RWPE2 (cell line): ENCODE results near the gene CTXND1.

Source experiments
- ATAC-seq: fragments of 200-7000 bp; cut with Tn5 transposase; 3 replicates; pipeline ENCODE4 v1.9.1; 2021; ENCODE audit warnings: low read depth
- DNase-seq: peaks from one replicate; pipeline ENCODE4 v3.0.0-alpha.2; 2020; ENCODE audit warnings: low spot score
- H3K27ac ChIP-seq: fragments of 450-650 bp; 2 replicates; pipeline ENCODE4 v1.5.1; 2017; ENCODE audit warnings: mild to moderate bottlenecking; ENCODE audit not compliant: poor library complexity, severe bottlenecking
- H3K27me3 ChIP-seq: fragments of 250-450 bp; sonication (Bioruptor Pico); 2 replicates; pipeline ENCODE4 v1.5.1; 2021; ENCODE audit warnings: mild to moderate bottlenecking, moderate library complexity; ENCODE audit not compliant: insufficient read depth, poor library complexity, severe bottlenecking
- H3K36me3 ChIP-seq: fragments of 250-450 bp; sonication (Bioruptor Pico); 2 replicates; pipeline ENCODE4 v1.5.1; 2020; ENCODE audit warnings: low read depth, mild to moderate bottlenecking, moderate library complexity
- H3K4me1 ChIP-seq: fragments of 250-450 bp; sonication (Bioruptor Pico); 2 replicates; pipeline ENCODE4 v1.5.1; 2021; ENCODE audit warnings: mild to moderate bottlenecking, moderate library complexity; ENCODE audit not compliant: insufficient read depth, poor library complexity, severe bottlenecking
- H3K4me3 ChIP-seq: fragments of 250-450 bp; sonication (Bioruptor Pico); 2 replicates; pipeline ENCODE4 v1.5.1; 2021; ENCODE audit warnings: mild to moderate bottlenecking, moderate library complexity; ENCODE audit not compliant: severe bottlenecking
- H3K9me3 ChIP-seq: fragments of 250-450 bp; sonication (Bioruptor Pico); 2 replicates; pipeline ENCODE4 v1.5.1; 2021; ENCODE audit warnings: mild to moderate bottlenecking, moderate library complexity; ENCODE audit not compliant: severe bottlenecking
- CTCF ChIP-seq: fragments of 450-650 bp; IDR thresholded peaks from one replicate; pipeline ENCODE4 v1.5.1; 2017; ENCODE audit warnings: mild to moderate bottlenecking, moderate library complexity; ENCODE audit not compliant: poor library complexity, severe bottlenecking

Gene CTXND1

GRCh38 chr15:80155001-80155377, 97.0 kb downstream of the CTXND1 start:
- Histone ChIP-seq H3K27ac (no peak overlapping the region), H3K27me3 (no peaks in the 10 kb centered on the region), H3K36me3 (0 out of 2 replicates have a peak, but pooled peaks cover 2% of the 10 kb centered on the region), H3K4me3 (no peak overlapping the region), H3K9me3 (no peaks in the 10 kb centered on the region), H3K4me1 (peaks cover under 1% of the 10 kb centered on the region)
- ATAC-seq (no peak), DNase-seq (no peak)
- no peak for TF ChIP-seq CTCF

GRCh38 chr15:80154336-80154735, 97.7 kb downstream of the CTXND1 start:
- no peaks in the 10 kb centered on the region for H3K4me1 ChIP-seq
- no peaks in the 10 kb centered on the region for H3K27me3 ChIP-seq
- no peak for TF ChIP-seq CTCF
- no peak overlapping the region for H3K27ac ChIP-seq
- H3K36me3 ChIP-seq = no peaks in the 10 kb centered on the region
- H3K9me3 ChIP-seq = no peaks in the 10 kb centered on the region
- no peak overlapping the region for H3K4me3 ChIP-seq
- ATAC-seq (no peak), DNase-seq (no peak)

GRCh38 chr15:80153900-80154299, 98.1 kb downstream of the CTXND1 start:
- no peak for ATAC-seq
- H3K4me1 ChIP-seq = no peaks in the 10 kb centered on the region
- no peaks in the 10 kb centered on the region for H3K36me3 ChIP-seq
- no peaks in the 10 kb centered on the region for H3K27me3 ChIP-seq
- H3K9me3 ChIP-seq = no peaks in the 10 kb centered on the region
- no peak for DNase-seq
- peak overlapping the region; percentile 18 for H3K27ac ChIP-seq
- no peak for TF ChIP-seq CTCF
- no peak overlapping the region for H3K4me3 ChIP-seq

GRCh38 chr15:80152896-80153876, 98.8 kb downstream of the CTXND1 start, which contains the start of gene FAH:
TSS of gene FAH (plus strand) at chr15:80152999. CDS start at chr15:80153055, 56 bp downstream.
- ATAC-seq (peak; percentile 84), DNase-seq (peak; percentile 38)
- TF ChIP-seq CTCF = no peak
- H3K4me1 ChIP-seq = no peaks in the 10 kb centered on the region
- no peaks in the 10 kb centered on the region for H3K36me3 ChIP-seq
- no peaks in the 10 kb centered on the region for H3K27me3 ChIP-seq
- H3K4me3 ChIP-seq = peak within 1 kb of the TSS; percentile 70
- H3K27ac ChIP-seq = peak within 1 kb of the TSS; percentile 18
- H3K9me3 ChIP-seq = no peaks in the 10 kb centered on the region
